GM12873 (cell line): ENCODE data around the gene ZHX3.

Experiments used
- CTCF ChIP-seq: IDR thresholded peaks from 2 replicates; pipeline ENCODE4 v1.5.1; 2012; ENCODE audit warnings: low read depth, mild to moderate bottlenecking, moderate library complexity, low read length, control low read depth; ENCODE audit not compliant: insufficient read depth; ENCODE audit errors: missing control alignments

ZHX3 gene

GRCh38 chr20:41364236-41364855 is 46.8 kb upstream of the ZHX3 start:
- no peak for TF ChIP-seq CTCF

- TF ChIP-seq CTCF, result no peak
Observed at GRCh38 chr20:41363601-41364000, 46.1 kb upstream of the ZHX3 start.

GRCh38 chr20:41362748-41363140 is 45.2 kb upstream of the ZHX3 start:
- no peak for TF ChIP-seq CTCF

DNA sequence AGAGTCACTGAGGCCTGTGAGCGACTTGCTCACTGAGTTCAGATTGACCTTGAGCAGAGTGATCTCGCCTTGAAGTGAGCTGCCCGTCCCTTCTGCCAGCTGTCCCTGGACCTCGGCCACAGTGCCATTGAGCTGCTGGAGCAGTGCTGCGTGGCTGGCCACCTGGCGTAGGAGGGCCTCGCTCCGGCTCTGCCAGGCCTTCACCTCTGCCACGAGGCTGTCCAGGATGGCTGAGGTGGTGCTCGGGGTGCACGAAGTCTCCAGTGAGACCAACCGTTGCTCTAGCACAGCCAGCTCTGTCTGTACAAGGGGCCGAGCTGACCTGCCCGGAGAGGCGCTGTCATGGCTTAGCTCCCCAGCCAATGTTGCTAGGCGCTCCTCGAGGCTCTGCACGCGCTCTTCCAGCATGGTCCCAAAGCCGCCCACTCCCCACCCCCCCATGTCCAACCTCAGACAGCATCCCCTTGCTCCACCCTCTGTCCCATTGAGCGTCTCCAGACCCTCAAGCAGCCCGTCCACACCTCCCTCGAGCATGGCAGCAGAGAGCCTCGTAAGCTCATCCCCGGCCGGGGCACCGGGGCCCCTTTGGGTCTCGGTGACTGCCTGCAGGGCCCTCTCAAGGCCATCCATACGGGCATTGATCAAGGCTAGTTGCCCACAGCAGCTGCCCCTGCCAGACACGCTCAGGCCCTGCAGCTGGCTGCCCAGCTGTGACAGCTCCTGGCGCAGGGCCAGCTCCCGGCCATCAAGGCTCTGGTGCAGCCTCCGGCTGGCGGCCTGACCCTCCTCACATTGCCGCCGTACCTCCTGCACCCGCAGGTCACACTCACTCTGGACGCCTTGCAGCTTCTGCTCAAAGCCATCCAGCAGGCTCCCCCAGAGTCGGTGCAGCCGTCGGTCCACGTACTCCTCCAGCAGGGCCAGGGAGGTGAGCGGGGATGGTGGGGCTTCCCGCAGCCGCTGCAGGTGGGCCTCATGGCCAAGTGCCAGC is 44.5 kb upstream of the ZHX3 start:
- TF ChIP-seq CTCF, result no peak

DNA sequence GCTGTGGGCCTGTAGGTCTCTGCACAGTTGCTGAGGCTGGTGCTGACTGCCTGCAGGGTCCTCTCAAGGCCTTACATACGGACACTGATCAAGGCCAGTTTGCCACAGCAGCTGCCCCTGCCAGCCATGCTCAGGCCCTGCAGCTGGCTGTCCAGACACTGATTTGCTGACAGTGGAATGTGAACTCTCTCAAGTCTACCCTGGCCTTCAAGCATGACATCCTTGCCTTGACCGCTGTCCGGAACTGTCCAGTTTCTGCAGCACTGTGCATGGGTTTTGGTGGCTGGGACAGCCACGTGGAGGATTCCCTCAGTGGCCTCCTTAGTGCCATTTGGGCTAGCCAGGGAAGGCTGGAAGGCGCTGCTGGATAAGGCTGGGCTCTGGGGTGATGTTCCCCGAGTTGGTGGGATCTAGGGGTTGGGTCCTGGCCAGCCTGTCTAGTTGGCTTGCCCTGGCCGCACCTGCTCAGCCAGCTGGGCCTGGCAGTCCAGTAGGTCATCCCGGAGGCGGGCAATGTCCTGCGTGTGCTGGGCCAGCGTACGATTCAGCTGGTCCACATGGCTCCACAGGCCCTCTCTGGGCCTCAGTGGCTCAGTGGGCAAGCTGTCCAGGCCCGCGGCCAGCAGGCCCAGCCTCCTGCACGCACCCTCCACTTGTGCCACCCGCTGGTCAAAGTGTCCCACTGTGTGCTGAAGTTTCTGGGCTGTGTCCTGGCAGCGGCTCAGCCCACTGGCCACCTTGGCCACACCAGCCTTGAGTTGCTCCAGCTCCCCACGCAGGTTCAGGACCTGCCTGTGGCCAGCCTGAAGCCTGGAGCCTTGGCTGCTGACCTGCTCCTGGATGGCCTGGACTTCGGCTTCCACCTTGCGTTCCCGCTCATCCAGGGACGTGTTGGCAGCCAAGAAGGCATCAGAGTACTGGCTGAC is 43.6 kb upstream of the ZHX3 start:
- no peak for TF ChIP-seq CTCF

- no peak for TF ChIP-seq CTCF
Observed at GRCh38 chr20:41359541-41360011, 42.0 kb upstream of the ZHX3 start.

GRCh38 chr20:41358717-41359116 is 41.2 kb upstream of the ZHX3 start:
- TF ChIP-seq CTCF, result no peak
